WTC11 (cell line): Measurements from ENCODE around the gene GALNT6.

Source experiments
- CREB1 ChIP-seq: sonication (generic); formaldehyde crosslinking; IDR thresholded peaks from 2 replicates; pipeline ENCODE4 v1.8.0; 2023; ENCODE audit warnings: mild to moderate bottlenecking, missing genetic modification reagents
- CTCF ChIP-seq: fragments of 200-600 bp; IDR thresholded peaks from 2 replicates; pipeline ENCODE4 v1.8.0; 2022; ENCODE audit warnings: antibody characterized with exemption
- FOXJ3 ChIP-seq: sonication (generic); formaldehyde crosslinking; IDR thresholded peaks from 2 replicates; pipeline ENCODE4 v1.9.0; 2021; ENCODE audit warnings: missing genetic modification reagents, mild to moderate bottlenecking, borderline replicate concordance
- FOXP4 ChIP-seq: sonication (generic); formaldehyde crosslinking; IDR thresholded peaks from 2 replicates; pipeline ENCODE4 v1.8.0; 2022; ENCODE audit warnings: mild to moderate bottlenecking, missing genetic modification reagents
- ZNF532 ChIP-seq: fragments of 250-450 bp; sonication (Bioruptor Pico); IDR thresholded peaks from 2 replicates; pipeline ENCODE4 v1.9.0; 2021; ENCODE audit warnings: mild to moderate bottlenecking, borderline replicate concordance

DNA sequence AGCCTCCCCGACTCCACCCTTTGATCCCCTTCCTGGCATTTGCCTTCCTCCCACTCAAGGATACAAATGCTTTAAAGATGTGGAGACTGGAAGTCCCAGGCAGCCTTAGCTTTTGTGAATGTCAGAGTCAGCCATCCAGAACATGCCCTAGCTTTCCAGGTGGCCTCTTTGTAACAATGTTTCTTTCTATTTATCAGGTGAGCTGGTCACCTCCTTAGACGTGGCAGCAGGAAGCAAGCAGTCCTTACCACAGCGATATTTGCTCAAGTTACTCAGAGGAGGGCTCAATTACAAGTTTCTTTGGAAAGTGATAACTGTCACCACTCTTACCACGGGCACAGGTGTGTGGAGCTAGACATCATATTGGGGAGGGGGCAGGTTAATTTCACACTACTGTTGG is 4.9 kb downstream of the GALNT6 start:
- no peak for TF ChIP-seq CTCF
- no peak for TF ChIP-seq FOXP4
- no peak for TF ChIP-seq FOXJ3 (CRISPR knock-in tag)
- TF ChIP-seq CREB1 (CRISPR knock-in tag), result no peak
- no peak for TF ChIP-seq ZNF532 (CRISPR knock-in tag)
